ENCODE measurements around the gene DHRS2. TPM values are rescaled to one million over a fixed set of nuclear protein-coding genes. Genes with fewer than 3 reads are reported as not detected.

DHRS2 gene
- total and polyA plus RNA-seq, 2 of the 13 experiments (the other 11 are each of a cell fraction or from before 2014, with no cell fraction given), result 1,621 to 3,021 TPM

GRCh38 chr14:23639048-23639890 lies 3.1 kb downstream of the DHRS2 start (continued):
- TF ChIP-seq DMAP1 (CRISPR knock-in tag; IDR thresholded peaks at IDR 0.05) (peak; percentile 95), ZNF235 (CRISPR knock-in tag; IDR thresholded peaks at IDR 0.05; ENCODE audit: borderline replicate concordance) (no peak), ZHX2 (IDR thresholded peaks at IDR 0.05; ENCODE audit: low read depth) (peak; percentile 42; the same call in 1 of the 2 replicates), ZHX2 (CRISPR knock-in tag; IDR thresholded peaks at IDR 0.05; ENCODE audit: borderline replicate concordance) (no peak), ARNTL (CRISPR knock-in tag; IDR thresholded peaks at IDR 0.05) (peak; percentile 94), AKNA (CRISPR knock-in tag; IDR thresholded peaks at IDR 0.05; ENCODE audit: borderline replicate concordance) (no peak), JUND (CRISPR knock-in tag; IDR thresholded peaks at IDR 0.05) (no peak), MAZ (IDR thresholded peaks at IDR 0.05; ENCODE audit: borderline replicate concordance, low read depth, low read length) (no peak), MAZ (CRISPR knock-in tag; IDR thresholded peaks at IDR 0.05; ENCODE audit: low read depth) (peak; percentile 92), ZNF12 (CRISPR knock-in tag; IDR thresholded peaks at IDR 0.05) (peak; percentile 56; the same call in 1 of the 2 replicates), PAX8 (CRISPR knock-in tag; IDR thresholded peaks at IDR 0.05; ENCODE audit: borderline replicate concordance) (peak; percentile 80; the same call in 1 of the 2 replicates), ZBTB7A (CRISPR knock-in tag; IDR thresholded peaks at IDR 0.05) (no peak), ZNF136 (CRISPR knock-in tag; IDR thresholded peaks at IDR 0.05; ENCODE audit: low read depth) (peak; percentile 99), U2AF2 (IDR thresholded peaks at IDR 0.05; ENCODE audit: low read depth, low read length) (peak; percentile 16; the same call in 1 of the 2 replicates), SNAPC2 (CRISPR knock-in tag; IDR thresholded peaks at IDR 0.05) (no peak; the same call in 1 of the 2 replicates), ZNF101 (CRISPR knock-in tag; IDR thresholded peaks at IDR 0.05; ENCODE audit: borderline replicate concordance, low read depth) (0 out of 2 replicates have a peak, but pooled peaks have one; percentile 91), SAP130 (CRISPR knock-in tag; IDR thresholded peaks at IDR 0.05; ENCODE audit: low read depth) (peak; percentile 95), ZNF564 (CRISPR knock-in tag; IDR thresholded peaks at IDR 0.05) (no peak), KLF13 (CRISPR knock-in tag; IDR thresholded peaks at IDR 0.05) (peak; percentile 21)

Data from HepG2 (cell line).